HCT116 (cell line): ENCODE measurements around the gene OR52N5.
A peak's percentile ranks its signal among the peaks of the same experiment; 100 is the strongest.

ENCODE experiments used
- ATF3 ChIP-seq: IDR thresholded peaks from 2 replicates; pipeline ENCODE4 v1.6.1; 2012
- CBX3 ChIP-seq: IDR thresholded peaks from 2 replicates; pipeline ENCODE4 v1.6.1; 2012; ENCODE audit warnings: low read depth
- CEBPB ChIP-seq: IDR thresholded peaks from 2 replicates; pipeline ENCODE4 v1.6.1; 2012; ENCODE audit warnings: low read depth
- CTCF ChIP-seq, 3 experiments: fragments of 200-600 bp in 1 of 3; sonication (generic) in 1 of 3; IDR thresholded peaks in 2 of 3; conservative IDR thresholded peaks in 1 of 3; 2 replicates each; pipeline ENCODE4 v1.5.1; 2012 to 2017; ENCODE audit warnings: low read depth in 2 of 3, low read length in 2 of 3, antibody characterized with exemption in 1 of 3, borderline replicate concordance in 1 of 3, control low read depth in 1 of 3, mild to moderate bottlenecking in 1 of 3, mixed read lengths in 1 of 3, mixed run types in 1 of 3, moderate library complexity in 1 of 3; ENCODE audit not compliant: insufficient read depth in 1 of 3
- POLR2A ChIP-seq: IDR thresholded peaks from 2 replicates; pipeline ENCODE4 v1.7.0; 2011; ENCODE audit warnings: borderline replicate concordance; ENCODE audit not compliant: insufficient read depth, insufficient read length; ENCODE audit errors: extremely low read depth
- POLR2AphosphoS5 ChIP-seq: IDR thresholded peaks from 2 replicates; pipeline ENCODE4 v1.6.1; 2011; ENCODE audit warnings: mild to moderate bottlenecking, low read depth, low read length, moderate library complexity
- REST ChIP-seq: IDR thresholded peaks from 2 replicates; pipeline ENCODE4 v1.6.1; 2012; ENCODE audit warnings: low read depth
- SIN3A ChIP-seq: IDR thresholded peaks from 2 replicates; pipeline ENCODE4 v1.6.1; 2012; ENCODE audit warnings: low read depth
- TCF7L2 ChIP-seq: IDR thresholded peaks from 2 replicates; pipeline ENCODE4 v1.7.0; 2011; ENCODE audit warnings: borderline replicate concordance, inconsistent platforms; ENCODE audit not compliant: insufficient read depth, insufficient read length; ENCODE audit errors: extremely low read depth
- ZFX ChIP-seq: fragments of 450-650 bp; IDR thresholded peaks from 2 replicates; pipeline ENCODE4 v1.6.1; 2017
- ZNF274 ChIP-seq: fragments of 200-500 bp; sonication (Bioruptor generic); IDR thresholded peaks from 2 replicates; pipeline ENCODE4 v1.6.1; 2014; ENCODE audit warnings: mild to moderate bottlenecking, low read depth, low read length, inconsistent platforms
- TF ChIP-seq, protein P1 (sequence below): IDR thresholded peaks from 2 replicates; pipeline ENCODE4 v1.6.1; 2012

DNA sequence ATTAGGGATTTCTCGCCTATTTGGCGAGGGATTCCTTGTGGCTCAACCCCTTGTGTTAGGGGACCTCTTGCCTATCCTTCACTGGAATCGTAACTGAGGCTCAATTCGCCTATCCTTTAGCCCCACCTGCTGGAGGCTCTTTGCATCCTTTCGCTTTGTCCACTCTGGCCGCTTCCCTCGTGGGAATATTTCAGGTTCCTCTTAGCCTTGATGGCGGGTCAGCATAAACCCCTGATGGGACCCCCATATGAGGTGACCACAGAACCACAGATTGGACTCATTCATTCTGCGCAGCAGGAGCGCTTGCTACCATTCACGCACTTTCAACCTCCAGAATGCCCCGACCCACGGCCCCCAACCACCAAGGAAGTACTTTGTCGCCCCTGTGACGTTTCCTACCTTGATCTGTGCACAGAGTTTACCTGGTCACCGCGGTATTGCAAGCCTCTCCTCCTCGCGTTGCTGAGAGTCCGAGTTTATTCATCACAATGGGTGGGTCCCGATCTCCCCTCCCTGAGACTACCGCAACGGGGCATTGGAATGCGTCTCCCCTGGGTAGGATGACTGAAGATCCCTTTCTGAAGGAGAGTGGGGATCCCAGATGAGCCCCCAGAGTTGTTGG lies 25.5 kb upstream of the OR52N5 start, which contains the start of gene OR52N2:
- TF ChIP-seq CTCF (IDR thresholded peaks at IDR 0.05 in 2 of 3, conservative IDR thresholded peaks at IDR 0.05 in 1 of 3; ENCODE audit: borderline replicate concordance in 1 of 3, insufficient read depth in 1 of 3, low read depth in 2 of 3, low read length in 2 of 3) (peak; percentile 70 to 85 (median 85)), ZNF274 (no peak), POLR2AphosphoS5 (no peak), POLR2A (no peak), ZFX (no peak), REST (no peak), ATF3 (no peak), SIN3A (no peak), TCF7L2 (no peak), CBX3 (no peak), CEBPB (no peak)
- TF ChIP-seq, protein P1, sequence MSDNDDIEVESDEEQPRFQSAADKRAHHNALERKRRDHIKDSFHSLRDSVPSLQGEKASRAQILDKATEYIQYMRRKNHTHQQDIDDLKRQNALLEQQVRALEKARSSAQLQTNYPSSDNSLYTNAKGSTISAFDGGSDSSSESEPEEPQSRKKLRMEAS: no peak
